ENCODE results near the gene SPTLC3.

Gene SPTLC3

DNA sequence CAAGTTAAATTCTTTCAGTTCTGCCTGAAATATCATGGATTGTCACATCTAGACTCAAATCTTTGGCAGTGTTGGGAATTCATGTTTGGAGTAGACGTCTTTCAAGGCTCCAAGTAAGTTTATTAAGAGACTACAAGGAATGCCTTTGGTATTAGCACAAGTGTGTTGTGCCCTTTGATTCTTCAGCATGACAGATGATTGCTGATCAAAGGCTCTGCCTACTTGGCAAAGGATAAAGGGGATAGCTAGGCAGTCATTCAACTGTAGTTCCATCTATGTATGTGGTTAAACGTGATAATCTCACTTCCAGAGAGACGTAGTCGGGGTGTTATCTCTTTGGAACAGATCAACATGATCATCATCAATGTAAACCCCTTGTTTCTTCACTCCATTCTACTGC, 86.2 kb downstream of the SPTLC3 start:
- Histone ChIP-seq H3K4me3 (no peak overlapping the region), H3K27me3 (no peaks in the 10 kb centered on the region), H3K27ac (no peak overlapping the region), H3K4me1 (peaks cover 0 to 36% (median 20%) of the 10 kb centered on the region in 10 experiments; a peak in 13 of 20 replicates), H3K9me3 (replicated peaks in 1 of 11) (0 out of 22 replicates have a peak, but pooled peaks cover 0 to 4% (median 0%) of the 10 kb centered on the region in 11 experiments), H3K9ac (no peak overlapping the region), H3K36me3 (no peaks in the 10 kb centered on the region), H3K4me2 (peak overlapping the region in 9 of 11 experiments; percentile 8 to 82 (median 65); a peak in 17 of 22 replicates), H4K20me1 (no peaks in the 10 kb centered on the region)
- no peak for TF ChIP-seq Cebpa-rat (IDR thresholded peaks at IDR 0.05)

DNA sequence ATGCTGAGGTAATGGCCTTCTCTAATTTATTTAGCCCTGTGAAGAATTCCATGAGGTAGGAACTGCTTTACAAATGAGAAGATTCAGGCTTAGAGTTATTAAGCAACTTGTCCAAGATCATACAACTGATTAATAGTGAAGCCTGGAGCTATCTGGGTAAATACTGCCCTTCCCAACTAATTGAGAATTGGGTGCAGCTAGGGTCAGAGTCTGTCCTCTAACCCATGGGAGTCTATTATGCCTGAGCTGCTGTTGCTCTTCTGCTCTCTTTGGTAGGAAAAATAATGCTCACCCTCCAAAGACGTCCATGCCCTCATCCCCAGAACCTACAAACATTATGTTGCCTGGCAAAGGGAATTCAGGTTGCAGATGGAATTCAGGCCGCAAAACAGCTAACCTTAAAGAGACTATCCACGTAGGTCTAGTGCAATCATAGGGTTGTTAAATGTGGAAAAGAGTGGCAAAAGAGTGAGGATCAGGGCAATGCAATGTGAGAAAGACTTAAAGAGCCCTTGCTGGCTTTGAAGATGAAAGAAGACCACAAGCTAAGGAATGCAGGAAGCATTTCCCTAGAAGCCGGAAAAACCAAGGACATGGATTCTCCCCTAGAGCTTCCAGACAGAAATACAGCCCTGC, 90.1 kb downstream of the SPTLC3 start:
- Histone ChIP-seq H3K9ac (no peak overlapping the region), H3K27me3 (no peaks in the 10 kb centered on the region), H3K9me3 (replicated peaks in 1 of 11) (no peaks in the 10 kb centered on the region), H4K20me1 (no peaks in the 10 kb centered on the region), H3K27ac (no peak overlapping the region), H3K4me2 (peak overlapping the region in 3 of 11 experiments; percentile 5 to 34 (median 27); a peak in 3 of 22 replicates), H3K4me3 (no peak overlapping the region), H3K36me3 (no peaks in the 10 kb centered on the region), H3K4me1 (peaks cover 0 to 30% (median 18%) of the 10 kb centered on the region in 10 experiments; a peak in 13 of 20 replicates)
- TF ChIP-seq Cebpa-rat (IDR thresholded peaks at IDR 0.05) = no peak

DNA sequence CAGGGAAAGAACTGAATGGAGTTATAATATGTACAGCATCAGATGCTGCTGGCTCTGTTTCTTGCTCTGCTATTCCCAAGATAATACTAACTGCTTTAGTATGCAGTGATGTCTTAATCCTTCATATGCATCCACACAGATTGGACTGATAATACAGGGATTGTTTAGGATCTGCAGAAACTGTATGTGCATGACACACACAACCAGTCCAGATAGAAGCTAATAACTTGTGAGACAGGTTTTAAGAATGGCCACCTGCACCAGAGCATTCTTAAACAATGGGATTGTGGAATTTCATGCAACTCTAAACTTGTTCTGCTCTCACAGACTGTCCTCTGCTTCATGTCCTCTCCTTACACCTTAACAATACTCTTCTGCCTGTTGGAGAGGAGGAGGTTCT, 90.9 kb downstream of the SPTLC3 start:
- Histone ChIP-seq H3K36me3 (no peaks in the 10 kb centered on the region), H3K4me1 (peaks cover 0 to 21% (median 9%) of the 10 kb centered on the region in 10 experiments; a peak in 13 of 20 replicates), H3K27me3 (no peaks in the 10 kb centered on the region), H4K20me1 (no peaks in the 10 kb centered on the region), H3K9ac (no peak overlapping the region), H3K27ac (no peak overlapping the region), H3K4me3 (no peak overlapping the region), H3K4me2 (peak overlapping the region in 3 of 11 experiments; percentile 5 to 34 (median 27); a peak in 3 of 22 replicates), H3K9me3 (replicated peaks in 1 of 11) (no peaks in the 10 kb centered on the region)
- TF ChIP-seq Cebpa-rat (IDR thresholded peaks at IDR 0.05) = no peak

DNA sequence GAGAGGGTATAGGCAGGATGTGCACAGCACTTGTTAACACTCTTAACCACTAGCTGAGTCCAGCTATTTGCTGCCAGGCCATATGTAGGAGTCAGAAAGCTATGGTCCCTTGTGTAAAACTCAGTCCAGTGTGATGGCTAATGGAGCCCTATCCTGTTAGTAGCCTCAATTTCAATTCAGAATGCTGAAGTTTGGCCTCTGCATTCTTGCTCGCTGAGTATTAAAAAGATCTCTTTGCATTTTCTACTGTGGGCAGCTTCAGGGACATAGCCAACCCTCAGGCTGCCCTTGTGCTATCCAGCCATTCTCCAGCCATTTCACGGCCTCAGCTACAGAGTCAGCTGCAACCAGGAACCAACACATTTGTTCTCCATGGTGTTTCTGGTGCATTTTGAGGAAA, 92.5 kb downstream of the SPTLC3 start:
- peaks cover 0 to 10% (median 0%) of the 10 kb centered on the region in 10 experiments; a peak in 4 of 20 replicates for H3K4me1 ChIP-seq
- TF ChIP-seq Cebpa-rat (IDR thresholded peaks at IDR 0.05) = no peak
- no peak overlapping the region for H3K27ac ChIP-seq
- H3K4me3 ChIP-seq = no peak overlapping the region
- no peaks in the 10 kb centered on the region for H3K27me3 ChIP-seq
- H3K9me3 ChIP-seq (replicated peaks in 1 of 11) = no peaks in the 10 kb centered on the region
- no peaks in the 10 kb centered on the region for H3K36me3 ChIP-seq
- H3K4me2 ChIP-seq = no peak overlapping the region
- H3K9ac ChIP-seq = no peak overlapping the region
- H4K20me1 ChIP-seq = no peaks in the 10 kb centered on the region

DNA sequence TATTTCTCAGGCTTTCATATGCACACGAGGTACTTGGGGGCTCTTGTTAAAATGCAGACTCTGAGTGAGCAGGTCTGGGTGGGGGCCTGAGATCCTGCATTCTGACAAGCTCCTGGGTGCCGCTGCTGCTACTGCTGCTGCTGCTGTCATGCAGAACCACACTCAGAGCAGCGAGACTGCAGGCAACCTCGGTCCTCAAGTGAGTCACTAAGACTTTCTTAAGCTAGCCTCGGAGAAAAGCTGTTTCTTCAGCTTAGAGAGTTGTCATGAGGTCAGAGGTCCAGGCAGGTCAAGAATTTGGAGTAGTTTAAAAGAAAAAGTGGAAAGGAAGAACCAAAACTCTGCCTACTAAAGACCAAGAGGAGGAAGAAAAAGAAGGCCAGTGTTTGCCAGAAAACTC, 92.9 kb downstream of the SPTLC3 start:
- TF ChIP-seq Cebpa-rat (IDR thresholded peaks at IDR 0.05) = no peak
- Histone ChIP-seq H3K36me3 (no peaks in the 10 kb centered on the region), H3K4me2 (no peak overlapping the region), H3K27ac (no peak overlapping the region), H3K9ac (no peak overlapping the region), H3K9me3 (replicated peaks in 1 of 11) (no peaks in the 10 kb centered on the region), H4K20me1 (no peaks in the 10 kb centered on the region), H3K4me1 (peaks cover 0 to 10% (median 0%) of the 10 kb centered on the region in 10 experiments; a peak in 4 of 20 replicates), H3K4me3 (no peak overlapping the region), H3K27me3 (no peaks in the 10 kb centered on the region)

DNA sequence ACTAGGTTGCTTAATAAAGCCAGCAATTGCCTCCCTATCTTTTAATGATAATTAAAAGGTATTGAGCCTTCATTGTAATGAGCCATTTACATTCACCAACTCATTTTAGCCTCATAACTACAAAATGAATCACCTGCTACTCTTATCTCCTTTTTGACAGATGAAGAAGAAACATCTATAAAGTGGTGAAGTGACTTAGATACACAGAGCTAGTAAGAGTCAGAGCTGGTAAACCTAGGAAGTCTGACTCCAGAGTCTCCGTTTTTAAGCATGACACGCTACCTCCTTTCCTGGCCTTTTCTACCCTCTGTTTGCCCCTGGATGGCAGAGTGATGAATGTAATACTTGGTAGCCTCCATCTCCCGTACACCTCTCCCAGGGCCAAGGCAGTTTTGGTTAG, 93.5 kb downstream of the SPTLC3 start:
- Histone ChIP-seq H3K36me3 (no peaks in the 10 kb centered on the region), H4K20me1 (no peaks in the 10 kb centered on the region), H3K27me3 (no peaks in the 10 kb centered on the region), H3K9ac (no peak overlapping the region), H3K4me3 (no peak overlapping the region), H3K4me2 (no peak overlapping the region), H3K27ac (no peak overlapping the region), H3K4me1 (peaks cover 0 to 10% (median 0%) of the 10 kb centered on the region in 10 experiments; a peak in 4 of 20 replicates), H3K9me3 (replicated peaks in 1 of 11) (no peaks in the 10 kb centered on the region)
- no peak for TF ChIP-seq Cebpa-rat (IDR thresholded peaks at IDR 0.05)

DNA sequence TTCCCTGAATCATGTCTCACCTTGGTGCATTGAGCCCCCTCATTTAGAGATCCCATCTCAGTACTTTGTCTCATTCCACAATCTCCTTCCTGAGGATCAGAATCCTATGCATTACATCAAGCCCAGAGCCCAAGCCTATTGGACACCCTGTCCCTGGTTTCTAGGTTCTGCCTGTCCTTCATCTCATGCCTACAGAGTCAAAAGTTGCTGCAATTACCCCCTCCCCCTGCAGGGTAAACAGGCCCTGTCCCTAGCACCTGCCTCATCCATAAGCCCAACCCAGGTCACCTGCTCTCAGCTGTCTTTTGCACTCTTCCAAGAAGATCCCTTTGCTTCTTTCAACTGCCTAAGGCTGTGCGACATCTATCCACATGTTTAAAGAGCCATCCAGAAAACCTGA, 93.9 kb downstream of the SPTLC3 start:
- Histone ChIP-seq H3K4me2 (no peak overlapping the region), H4K20me1 (no peaks in the 10 kb centered on the region), H3K9ac (no peak overlapping the region), H3K27me3 (no peaks in the 10 kb centered on the region), H3K9me3 (replicated peaks in 1 of 11) (no peaks in the 10 kb centered on the region), H3K27ac (no peak overlapping the region), H3K36me3 (no peaks in the 10 kb centered on the region), H3K4me1 (peaks cover 0 to 10% (median 0%) of the 10 kb centered on the region in 10 experiments; a peak in 4 of 20 replicates), H3K4me3 (no peak overlapping the region)
- TF ChIP-seq Cebpa-rat (IDR thresholded peaks at IDR 0.05) = no peak

DNA sequence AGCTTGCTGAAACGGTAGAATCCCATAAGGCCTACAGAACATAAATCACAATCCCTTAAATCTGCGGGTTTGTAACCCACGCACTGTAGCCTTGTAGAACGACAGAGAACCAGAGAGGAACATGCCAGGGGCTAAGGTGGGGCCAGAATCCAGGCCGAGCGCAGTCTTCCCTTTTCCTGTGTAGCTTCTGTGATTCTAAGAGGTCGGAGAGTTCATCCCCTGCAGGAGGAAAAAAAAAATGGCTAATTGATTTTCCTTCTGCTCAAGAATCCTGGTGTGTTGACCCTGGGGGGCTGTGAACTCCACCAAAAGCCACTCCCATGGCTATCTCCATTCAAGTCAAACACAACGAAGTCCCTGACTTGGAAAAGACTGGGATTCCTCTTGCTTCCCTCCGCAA, 96.3 kb downstream of the SPTLC3 start:
- Histone ChIP-seq H3K27me3 (no peaks in the 10 kb centered on the region), H3K36me3 (no peaks in the 10 kb centered on the region), H3K4me3 (no peak overlapping the region), H3K9me3 (replicated peaks in 1 of 11) (no peaks in the 10 kb centered on the region), H3K4me2 (no peak overlapping the region), H3K9ac (no peak overlapping the region), H3K4me1 (peaks cover 0 to 12% (median 6%) of the 10 kb centered on the region in 10 experiments; a peak in 7 of 20 replicates), H3K27ac (no peak overlapping the region), H4K20me1 (no peaks in the 10 kb centered on the region)
- no peak for TF ChIP-seq Cebpa-rat (IDR thresholded peaks at IDR 0.05)

DNA sequence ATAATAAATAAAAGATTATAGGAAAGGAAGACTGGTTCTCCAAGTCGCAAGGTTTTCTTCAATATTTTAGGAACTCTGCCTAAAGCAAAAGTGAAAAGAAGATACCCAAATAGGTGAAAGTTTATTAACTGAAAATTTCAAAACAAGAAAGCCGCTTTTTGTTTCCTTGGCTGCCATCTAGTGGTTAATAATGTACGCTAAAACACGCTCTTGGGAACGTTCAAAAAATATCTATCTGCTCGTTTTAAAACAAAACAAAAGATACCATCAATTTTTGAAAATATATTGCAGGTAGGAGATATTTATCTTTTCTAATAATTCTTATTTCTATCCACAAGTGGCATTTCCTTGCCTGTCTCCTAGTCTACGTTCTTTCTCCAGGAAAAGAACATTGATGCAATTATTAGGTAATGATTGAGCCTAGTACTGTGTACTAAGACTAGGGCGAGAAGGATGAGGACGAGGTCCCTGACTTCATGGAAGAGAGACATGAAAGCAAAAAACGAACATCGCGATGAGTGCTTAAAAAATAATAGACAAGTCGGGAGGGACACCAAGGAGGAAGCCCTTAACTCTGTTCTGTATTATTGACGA, 97.2 kb downstream of the SPTLC3 start:
- Histone ChIP-seq H3K36me3 (no peaks in the 10 kb centered on the region), H4K20me1 (no peaks in the 10 kb centered on the region), H3K4me1 (peaks cover 0 to 12% (median 6%) of the 10 kb centered on the region in 10 experiments; a peak in 7 of 20 replicates), H3K4me2 (no peak overlapping the region), H3K4me3 (no peak overlapping the region), H3K27ac (no peak overlapping the region), H3K9me3 (replicated peaks in 1 of 11) (no peaks in the 10 kb centered on the region), H3K27me3 (no peaks in the 10 kb centered on the region), H3K9ac (no peak overlapping the region)
- TF ChIP-seq Cebpa-rat (IDR thresholded peaks at IDR 0.05) = no peak

Measured in BLaER1 treated with 17β-estradiol and CSF1 and Interleukin-3, amounts not matched to agents 10 nM and 100 nM (cell line).